Epithelial cell of proximal tubule (primary cell): ENCODE measurements around the gene PDGFD. TPM values are rescaled to one million over a fixed set of nuclear protein-coding genes. Genes with fewer than 3 reads are reported as not detected.

Source experiments
- DNase-seq: peaks from one replicate; pipeline ENCODE4 v3.0.0-alpha.2; 2011; ENCODE audit warnings: low read depth
- H3K4me3 ChIP-seq: 2 replicates; pipeline ENCODE4 v1.5.1; 2011; ENCODE audit warnings: low read depth, mild to moderate bottlenecking, low read length
- total RNA-seq: library from RNA; depleted of rRNA; stranded (reverse); fragments of >200 nt; gene quantifications from 2 replicates; pipeline ENCODE4 v1.2.3, GENCODE V29; 2015
- TF ChIP-seq, protein P1 (sequence below): conservative IDR thresholded peaks from 2 replicates; pipeline ENCODE4 v1.5.1; 2012; ENCODE audit warnings: low read depth, mild to moderate bottlenecking, low read length

Gene PDGFD
- total RNA-seq, 1 donor from 2014 or later = 3.4 TPM

DNA sequence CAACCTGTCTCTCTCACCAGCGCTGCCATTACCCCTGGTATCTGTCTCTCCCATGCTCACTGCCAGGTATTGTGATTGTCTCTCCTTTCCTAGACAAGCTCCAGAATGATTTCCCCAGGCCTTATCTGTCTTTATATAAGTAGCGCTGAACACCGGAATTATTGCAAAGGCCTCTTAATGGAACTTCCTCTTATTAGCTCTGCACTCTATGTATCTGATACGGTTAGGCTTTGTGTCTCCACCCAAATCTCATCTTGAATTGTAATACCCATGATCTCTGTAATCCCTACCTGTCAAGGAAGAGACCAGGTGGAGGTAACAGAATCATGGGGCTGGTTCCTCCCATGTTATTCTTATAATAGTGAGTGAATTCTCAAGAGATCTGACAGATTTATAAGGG is 88.2 kb downstream of the PDGFD start:
- H3K4me3 ChIP-seq = no peak overlapping the region
- TF ChIP-seq, protein P1, sequence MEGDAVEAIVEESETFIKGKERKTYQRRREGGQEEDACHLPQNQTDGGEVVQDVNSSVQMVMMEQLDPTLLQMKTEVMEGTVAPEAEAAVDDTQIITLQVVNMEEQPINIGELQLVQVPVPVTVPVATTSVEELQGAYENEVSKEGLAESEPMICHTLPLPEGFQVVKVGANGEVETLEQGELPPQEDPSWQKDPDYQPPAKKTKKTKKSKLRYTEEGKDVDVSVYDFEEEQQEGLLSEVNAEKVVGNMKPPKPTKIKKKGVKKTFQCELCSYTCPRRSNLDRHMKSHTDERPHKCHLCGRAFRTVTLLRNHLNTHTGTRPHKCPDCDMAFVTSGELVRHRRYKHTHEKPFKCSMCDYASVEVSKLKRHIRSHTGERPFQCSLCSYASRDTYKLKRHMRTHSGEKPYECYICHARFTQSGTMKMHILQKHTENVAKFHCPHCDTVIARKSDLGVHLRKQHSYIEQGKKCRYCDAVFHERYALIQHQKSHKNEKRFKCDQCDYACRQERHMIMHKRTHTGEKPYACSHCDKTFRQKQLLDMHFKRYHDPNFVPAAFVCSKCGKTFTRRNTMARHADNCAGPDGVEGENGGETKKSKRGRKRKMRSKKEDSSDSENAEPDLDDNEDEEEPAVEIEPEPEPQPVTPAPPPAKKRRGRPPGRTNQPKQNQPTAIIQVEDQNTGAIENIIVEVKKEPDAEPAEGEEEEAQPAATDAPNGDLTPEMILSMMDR = no peak
- no peak for DNase-seq

DNA sequence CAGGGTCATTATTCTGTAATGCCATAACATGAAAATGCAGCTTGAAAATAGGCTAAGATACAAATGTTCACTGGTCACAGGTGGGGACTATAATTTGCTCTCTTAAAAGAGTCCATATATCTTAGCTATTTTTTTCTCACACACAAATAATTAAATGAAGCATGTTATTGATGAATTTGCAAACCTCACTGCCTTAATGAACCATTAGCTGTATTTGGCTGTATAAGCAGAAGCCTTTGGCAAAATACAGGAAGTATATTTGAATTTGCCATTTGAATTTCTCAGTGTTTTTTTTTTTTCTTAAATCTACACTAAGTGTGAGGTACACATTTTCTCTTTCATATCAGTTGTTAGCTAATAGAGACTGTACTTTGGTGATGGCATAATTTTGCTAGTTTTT is 88.9 kb downstream of the PDGFD start:
- TF ChIP-seq, protein P1 = no peak
- no peak overlapping the region for H3K4me3 ChIP-seq
- DNase-seq = no peak

DNA sequence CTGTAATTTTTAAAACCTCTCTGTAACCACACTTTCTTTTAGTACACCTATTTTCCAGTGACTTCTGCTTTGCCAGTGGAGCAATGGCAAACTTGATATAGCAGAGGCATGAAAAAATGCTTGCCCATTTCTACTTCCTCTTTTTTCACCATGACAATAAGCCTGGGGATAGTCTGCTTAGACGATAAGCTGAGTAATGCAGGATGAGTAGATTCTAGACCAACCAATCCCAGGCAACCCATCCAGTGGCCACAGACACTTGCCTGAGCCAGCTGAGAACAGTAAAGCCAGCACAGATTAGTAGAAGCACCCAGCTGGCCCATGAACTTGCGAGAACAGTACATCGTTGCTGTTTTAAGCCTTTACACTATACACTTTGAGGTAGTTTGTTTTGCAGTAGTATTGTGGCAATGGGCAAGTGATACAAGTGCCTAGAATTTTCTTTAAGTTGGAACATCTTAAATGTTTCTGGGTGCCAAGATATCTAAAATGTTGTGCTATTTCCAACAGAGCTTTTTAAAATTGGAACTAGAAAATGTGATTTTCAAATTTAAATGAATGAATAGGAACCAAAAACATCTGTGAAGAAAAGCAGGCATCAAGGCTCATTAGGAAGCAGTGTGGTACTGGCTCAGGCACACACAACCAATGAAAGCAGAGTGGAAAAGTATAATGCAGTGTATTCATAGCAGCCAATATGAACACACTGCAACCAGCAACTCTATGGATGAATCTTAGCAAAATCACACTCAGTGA is 89.8 kb downstream of the PDGFD start:
- no peak for DNase-seq
- TF ChIP-seq, protein P1 = no peak
- H3K4me3 ChIP-seq = no peak overlapping the region

DNA sequence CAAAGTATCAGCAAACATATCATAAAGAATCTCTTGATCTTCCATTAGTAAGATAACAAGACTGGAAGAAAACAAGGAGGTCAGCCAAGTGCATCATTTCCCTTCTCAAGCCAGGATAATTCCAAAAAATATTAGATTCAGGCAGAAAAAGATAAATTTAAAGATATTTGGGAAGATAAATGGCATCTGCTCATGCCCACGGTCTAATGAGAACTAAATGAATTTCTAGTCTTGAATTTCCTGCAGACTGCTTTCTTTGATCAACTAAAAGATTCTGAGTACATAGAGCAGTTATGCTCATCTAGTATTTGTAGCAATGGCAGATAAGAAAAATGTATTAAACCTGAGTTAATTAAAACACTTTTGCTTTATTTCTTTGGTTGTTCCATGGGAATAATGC is 96.4 kb downstream of the PDGFD start:
- TF ChIP-seq, protein P1 = no peak
- no peak overlapping the region for H3K4me3 ChIP-seq
- DNase-seq = no peak

DNA sequence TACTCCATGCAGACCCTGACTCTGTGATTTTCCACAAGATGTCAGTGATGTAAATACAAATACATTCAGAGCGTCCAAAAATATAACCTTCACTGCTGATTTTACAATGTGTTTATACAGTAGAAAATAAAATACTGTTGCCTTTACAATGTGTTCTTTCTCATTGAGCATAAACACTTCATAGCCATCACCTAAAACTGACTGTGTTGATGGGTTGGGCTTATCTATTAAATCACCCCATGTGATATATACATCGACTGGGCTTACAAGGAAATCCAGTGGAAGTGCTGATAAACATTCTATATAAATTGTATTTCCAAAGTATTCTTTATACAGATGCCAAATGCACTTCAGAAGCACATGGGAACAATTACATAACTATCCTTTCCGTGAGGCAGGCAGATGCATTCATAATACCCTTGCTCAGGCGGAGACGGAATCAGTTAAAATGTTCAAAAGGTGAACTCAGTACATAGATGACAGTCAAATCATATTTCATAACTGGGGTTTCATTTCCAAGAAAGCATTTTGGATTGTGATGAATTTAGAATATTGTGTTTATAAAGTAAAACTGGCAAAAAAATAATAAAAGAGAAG is 99.8 kb downstream of the PDGFD start:
- no peak overlapping the region for H3K4me3 ChIP-seq
- TF ChIP-seq, protein P1 = no peak
- DNase-seq = no peak

DNA sequence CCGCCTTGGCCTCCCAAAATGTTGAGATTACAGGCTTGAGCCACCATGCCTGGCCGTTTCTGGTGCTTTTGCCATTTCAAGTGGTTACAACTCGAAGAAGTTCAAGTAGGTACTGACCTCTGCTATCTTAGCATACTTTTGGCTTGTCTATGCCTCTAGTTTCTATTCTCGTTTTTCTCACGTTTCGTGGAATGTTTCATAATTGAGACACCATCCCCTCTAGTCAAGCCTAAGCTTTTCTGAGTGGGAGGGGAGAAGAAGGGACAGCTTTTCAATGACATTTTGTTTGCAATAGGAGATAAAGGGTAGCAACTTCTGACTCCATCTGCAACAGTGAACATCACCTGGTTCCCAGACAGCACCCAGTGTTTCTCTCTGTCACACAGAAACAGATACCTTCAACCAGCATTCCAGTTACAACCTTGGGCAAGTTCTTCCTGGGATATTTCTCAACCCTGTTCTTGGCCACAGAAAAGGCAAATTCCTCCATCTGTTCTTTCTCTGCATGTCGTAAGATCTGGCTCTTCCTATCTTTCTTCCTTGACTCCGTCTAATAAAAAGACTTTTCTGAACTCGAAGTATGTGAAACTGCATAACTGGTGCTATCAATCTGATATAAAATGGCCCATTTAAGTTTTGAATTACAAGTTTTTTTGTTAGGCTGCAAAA is 102.0 kb downstream of the PDGFD start:
- no peak overlapping the region for H3K4me3 ChIP-seq
- TF ChIP-seq, protein P1 = no peak
- no peak for DNase-seq

DNA sequence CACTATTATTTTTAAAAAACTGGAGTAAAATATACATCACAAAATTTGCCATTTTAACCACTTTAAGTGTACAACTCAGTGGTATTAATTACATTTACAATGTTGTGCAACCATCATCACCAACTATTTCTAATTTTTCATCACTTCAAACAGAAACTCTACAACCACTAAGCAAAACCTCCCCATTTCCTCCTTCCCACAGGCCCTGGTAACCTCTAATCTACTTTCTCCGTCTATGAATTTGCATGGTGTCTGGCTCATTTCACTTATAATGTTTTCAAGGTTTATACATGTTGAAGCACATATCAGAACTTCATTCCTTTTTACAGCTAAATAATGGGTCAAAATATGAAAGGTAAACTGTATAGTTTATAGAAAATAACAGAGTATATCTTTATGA is 103.1 kb downstream of the PDGFD start:
- no peak for DNase-seq
- no peak overlapping the region for H3K4me3 ChIP-seq
- TF ChIP-seq, protein P1 = no peak
